ENCODE data around the gene NDST3.
A peak's percentile ranks its signal among the peaks of the same experiment; 100 is the strongest.
"Not testable (repeated sequence)": the region's sequence is repeated elsewhere in the genome, so short reads cannot be mapped to it uniquely, and the experiment has no call there.

Gene NDST3

DNA sequence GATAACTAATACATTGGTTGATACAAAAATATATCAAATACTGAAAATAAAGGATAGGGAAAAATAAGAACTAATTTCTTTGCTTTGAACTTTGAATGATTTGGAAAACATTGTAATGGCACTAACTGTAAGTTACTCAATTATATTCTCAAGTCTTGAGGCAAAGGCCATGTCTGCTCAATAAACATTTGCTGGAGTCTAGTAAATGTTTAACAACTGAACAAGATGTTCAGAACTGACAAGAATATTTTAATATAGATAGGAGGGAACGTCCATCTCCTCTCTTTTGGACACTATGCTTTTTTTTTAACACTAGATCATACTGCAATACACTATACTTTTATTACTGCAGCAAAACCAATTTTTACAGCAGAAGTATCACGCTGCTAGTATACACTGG is 242.3 kb downstream of the NDST3 start:
- DNase-seq, result no peak

DNA sequence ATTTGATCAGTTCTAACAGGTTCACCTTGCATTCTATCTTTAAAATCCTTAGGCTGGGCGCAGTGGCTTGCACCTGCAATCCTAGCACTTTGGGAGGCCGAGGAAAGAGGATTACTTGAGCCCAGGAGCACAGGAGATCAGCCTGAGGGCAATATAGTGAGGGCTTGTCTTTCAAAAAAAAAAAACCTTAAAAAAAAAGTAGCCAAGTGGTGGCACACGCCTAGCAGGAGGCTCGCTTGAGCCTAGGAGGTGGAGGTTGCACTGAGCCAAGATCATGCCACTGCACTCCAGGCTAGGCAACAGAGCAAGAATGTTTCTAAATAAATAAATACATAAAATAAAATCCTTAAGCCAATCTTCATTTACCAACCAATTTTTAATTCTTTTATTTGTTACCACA is 243.0 kb downstream of the NDST3 start:
- no peak for DNase-seq

DNA sequence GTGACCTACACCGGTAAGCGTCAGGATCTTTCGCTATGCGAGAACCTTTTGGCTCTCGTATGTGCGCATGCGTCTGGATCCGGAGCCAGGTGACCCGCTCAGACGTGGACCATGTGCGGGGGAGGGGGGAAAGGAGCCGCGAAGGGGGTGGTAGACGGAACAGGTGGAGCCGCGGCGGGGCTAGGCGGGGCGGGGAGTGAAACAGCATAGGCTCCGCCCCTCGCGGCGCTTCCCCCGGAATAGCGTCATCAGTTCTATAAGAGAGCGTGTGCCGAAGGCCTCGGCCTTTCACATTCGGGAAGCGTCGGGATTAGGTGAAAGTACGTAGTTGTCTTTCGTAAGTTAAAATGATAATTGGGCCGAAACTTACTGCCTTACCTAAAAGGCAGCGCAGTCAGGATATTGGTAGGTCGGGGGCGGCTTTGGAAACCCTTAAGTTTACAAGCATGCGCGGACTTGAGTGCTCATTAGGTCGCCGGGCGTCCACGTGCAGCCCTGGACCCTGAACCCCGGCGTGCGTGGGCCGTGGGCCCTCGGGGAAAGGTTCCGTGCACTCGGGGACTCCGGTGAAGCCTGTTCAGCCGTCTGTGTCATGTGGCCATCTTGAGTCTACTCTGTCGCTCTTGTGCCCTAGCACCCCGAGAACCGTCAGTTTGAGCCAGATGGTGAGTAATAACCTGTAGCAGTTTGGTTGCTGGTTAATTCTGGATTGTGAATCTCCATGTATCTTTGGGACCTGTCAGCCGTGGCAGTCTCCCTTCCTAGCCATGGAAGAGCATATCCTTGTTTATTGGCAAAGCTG is 244.4 kb downstream of the NDST3 start:
- peak; percentile 96 to 98 (median 96) for DNase-seq

GRCh38 chr4:118279328-118279727 is 245.0 kb downstream of the NDST3 start:
- peak in 1 of 4 experiments; percentile 3 for DNase-seq

DNA sequence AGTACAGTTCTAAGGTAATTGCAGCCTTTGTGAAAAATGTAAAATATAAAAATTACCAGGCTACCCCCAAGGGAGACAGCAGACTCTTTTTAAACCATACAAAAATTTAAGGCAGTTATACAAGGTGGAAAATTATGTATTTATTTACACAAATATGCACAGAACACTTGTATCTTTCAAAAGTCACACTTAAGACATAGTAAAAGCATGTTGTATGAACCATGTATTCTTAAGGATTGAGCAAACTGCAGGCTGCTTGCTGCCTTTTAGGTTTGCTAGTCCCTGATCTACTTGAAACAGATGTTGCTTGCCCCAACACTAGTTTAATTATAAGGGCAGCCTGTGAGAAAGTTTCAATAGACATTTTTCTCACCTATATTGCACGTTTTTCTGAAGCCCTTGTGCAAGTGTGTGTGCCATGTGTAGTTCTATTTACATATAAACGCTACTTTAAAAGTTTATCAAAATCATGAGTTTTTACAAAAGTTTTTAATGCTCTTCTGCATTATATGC is 245.7 kb downstream of the NDST3 start:
- DNase-seq, result no peak

DNA sequence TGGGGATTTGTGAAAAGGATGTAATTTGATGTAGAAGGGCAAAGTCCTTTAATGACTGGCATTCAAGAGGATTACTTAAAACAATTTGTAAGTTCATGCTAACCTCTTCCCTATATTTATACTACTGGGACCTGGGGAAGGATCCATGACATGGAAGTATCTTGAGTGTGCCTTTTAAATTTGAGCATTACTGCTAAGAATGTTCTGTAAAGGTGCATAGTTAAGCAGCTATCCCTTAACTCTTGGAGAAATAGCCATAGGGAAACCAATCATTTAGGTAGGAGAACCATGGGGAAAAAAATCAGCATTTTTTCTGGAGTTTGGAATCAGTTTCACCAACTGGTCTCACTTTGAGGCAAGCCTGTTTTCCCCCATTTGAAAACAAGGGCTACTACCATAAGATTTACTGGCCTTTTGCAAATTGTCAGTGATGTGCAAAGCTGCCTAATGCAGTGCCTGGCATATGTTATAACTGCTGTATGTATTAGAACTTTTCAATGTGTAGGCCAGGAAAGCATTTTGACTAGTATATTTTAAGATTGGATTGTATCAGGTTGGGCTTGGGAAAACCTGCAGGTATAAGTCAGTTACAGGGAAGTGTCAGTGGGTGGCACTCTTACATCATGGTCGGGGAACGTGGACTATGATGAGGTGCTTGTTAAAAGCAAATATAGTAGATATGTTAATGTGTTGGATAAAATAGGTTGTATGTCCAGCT is 246.4 kb downstream of the NDST3 start:
- peak in 3 of 4 experiments; percentile 28 to 48 (median 32) for DNase-seq

DNA sequence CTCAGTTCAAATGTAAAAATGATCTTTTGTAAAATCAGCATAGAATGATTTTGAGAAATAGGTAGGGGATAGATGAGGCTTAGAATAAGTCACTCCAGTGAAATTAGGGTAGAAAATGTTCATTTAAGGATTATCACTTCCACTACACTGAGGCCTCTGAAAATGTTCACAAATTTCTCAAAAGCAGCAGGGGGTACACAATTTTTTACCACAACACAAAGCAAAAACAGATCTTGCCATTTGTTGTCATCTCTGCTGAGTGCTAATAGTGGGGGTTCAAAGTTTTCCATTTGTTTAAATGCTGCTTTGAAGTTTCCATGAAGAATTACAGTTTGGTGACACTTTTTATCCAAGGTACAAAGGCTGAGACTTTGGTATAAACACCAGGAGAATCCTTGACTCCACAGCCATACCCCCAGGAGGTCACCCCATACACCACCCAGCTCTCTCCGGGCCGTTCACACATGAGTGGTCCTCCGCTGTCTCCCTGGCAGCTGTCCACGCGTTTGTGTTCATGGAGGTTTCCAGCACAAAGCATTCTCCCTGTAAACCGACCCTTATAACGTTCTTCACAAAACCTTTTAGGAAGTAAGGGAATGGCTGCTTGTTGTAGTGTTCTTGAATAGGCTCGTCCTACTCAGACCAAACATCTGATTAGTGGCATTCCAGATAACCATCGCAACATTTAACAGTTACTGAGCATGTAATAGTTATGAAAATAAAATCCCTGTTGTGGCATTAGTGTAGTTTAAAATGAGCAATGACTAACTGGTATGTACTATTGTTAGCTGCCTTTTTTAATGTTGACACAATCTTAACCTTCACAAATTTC is 247.5 kb downstream of the NDST3 start:
- peak in 1 of 4 experiments; percentile 12 for DNase-seq

DNA sequence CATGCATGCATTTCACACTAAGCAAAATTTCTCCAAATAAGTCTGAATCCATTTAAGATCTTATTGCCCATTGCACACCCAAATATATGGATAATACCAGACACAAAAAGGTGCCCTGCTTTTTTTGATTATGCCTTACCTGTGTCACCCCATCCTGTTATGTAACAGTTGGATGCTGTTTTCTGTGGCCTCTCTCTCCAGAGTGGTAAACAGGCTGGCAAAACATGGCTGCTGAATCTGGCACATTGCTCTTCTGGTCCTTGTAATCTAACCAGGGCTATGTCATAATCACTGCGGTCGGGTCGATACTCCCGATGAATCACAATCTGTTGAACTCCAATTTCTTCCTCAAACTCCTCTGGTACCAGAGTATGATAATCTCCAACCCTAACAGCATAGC is 248.4 kb downstream of the NDST3 start:
- DNase-seq, result peak in 3 of 4 experiments; percentile 32 to 46 (median 43)

DNA sequence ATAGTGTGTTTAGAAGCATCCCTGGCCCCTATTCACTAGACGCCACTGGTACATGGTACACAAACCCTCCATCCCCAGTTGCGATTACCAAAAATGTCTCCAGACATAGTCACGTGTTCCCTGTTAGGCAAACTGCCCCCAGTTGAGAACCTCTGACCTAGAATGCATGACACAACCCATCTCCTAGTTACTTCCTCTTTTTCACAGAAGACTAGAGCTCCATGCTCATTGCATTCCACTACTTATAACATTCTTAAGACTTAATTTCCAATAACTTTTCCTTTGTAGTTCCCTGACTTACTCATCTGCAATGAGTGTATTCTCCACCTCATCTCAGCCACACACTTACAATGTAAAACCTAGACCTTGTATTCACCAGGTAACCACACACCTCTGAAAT is 249.9 kb downstream of the NDST3 start:
- peak; percentile 62 to 83 (median 74) for DNase-seq

DNA sequence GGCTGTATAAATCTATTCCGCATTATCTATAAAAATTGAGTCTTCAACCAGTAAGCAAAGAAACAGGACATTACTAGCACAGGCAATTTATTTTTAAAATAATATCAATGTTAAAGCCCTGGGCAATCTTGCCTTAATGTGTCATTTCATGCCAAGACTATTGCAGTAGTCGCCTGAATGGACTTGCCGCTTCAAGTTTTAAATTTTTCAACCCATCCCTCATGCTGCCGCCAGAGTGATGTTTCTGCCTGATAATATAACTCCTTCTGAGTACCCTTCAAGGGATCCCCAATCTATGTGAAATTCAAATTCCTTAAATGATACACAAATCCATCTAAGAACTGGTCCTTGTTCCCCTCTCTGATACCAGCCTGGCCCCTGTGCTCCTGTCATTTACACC is 251.6 kb downstream of the NDST3 start:
- no peak for DNase-seq

DNA sequence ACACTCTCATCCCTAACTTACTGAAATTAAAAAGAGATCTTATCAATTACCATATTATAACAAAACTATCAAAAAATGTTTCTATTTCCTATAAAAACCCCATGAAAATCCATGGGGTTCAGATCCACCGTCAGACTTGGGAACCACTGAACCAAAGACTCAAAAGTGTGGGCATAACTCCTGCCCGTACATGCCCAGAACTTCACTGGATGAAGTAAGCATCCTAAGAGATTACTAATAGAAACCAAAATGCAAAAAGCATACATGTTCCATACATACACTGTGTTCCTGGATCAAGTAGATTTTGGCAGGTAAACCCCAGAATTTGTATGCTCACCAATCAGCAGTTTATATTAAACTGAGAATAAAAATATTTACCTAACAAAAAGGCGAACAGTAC is 252.4 kb downstream of the NDST3 start:
- no peak for DNase-seq

- DNase-seq, result no peak
Measured at GRCh38 chr4:118287711-118288451, 253.6 kb downstream of the NDST3 start.

DNA sequence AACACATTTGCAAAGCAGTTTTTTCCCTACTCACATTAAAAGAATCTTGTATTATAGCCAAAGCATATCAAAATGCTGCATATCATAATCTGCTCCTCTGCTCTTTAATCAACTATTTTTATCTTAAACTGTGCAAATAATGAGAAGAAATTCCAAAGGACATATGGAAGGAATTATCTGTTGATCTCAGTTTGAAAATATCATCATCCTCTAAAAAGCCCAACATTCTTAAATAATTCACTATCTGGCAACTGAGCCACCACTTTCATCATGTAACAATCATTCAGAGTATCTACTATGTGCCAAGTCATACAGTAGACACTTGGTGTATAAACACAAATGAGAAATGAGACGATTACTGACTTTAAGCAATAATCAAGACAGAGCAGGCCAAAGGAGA is 255.5 kb downstream of the NDST3 start:
- no peak for DNase-seq

GRCh38 chr4:118290951-118291350 is 256.7 kb downstream of the NDST3 start:
- DNase-seq, result no peak

DNA sequence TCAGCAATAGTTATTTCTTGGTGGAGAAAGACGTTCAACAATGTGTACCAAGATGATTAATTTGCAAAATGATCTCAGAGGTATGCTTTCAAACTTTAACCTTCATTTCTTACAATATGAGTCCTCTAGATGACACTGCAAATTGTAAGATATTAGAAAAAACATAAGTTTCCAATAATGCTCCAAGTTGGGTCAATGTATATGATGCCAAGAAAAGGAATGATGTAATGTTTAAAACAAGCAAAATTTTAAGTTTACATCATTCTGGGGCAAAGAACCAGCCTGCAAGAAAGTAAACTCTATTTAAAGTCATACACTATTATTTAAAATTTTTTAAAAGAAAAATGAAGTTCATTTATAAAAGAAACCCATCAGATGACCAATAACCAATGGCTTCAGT is 262.4 kb downstream of the NDST3 start:
- no peak for DNase-seq

GRCh38 chr4:118299619-118300018 is 265.3 kb downstream of the NDST3 start:
- not testable (repeated sequence) for DNase-seq

- DNase-seq, result no peak
Measured at GRCh38 chr4:118307643-118308042, 273.4 kb downstream of the NDST3 start.

Data from suppressor macrophage (primary cell).